HCT116 (cell line): ENCODE data around the gene KRT38. TPM values are rescaled to one million over a fixed set of nuclear protein-coding genes. Genes with fewer than 3 reads are reported as not detected.

Experiments used
- ATAC-seq: fragments of 200-7000 bp; cut with Tn5 transposase; 2 replicates; pipeline ENCODE4 v1.9.1; 2020; ENCODE audit warnings: mild to moderate bottlenecking, moderate library complexity
- BruUV-seq: library from RNA; stranded (reverse); fragments of 400-500 nt; replicated peaks from 2 replicates; lab custom pipeline; 2021; lab: Mats Ljungman, UMichigan
- CTCF ChIA-PET: fragments of 300-600 bp; sonication (Branson Sonifier 250); formaldehyde crosslinking; loops from one replicate; lab custom pipeline; 2021; ENCODE audit warnings: antibody characterized with exemption; lab: Charles Lee
- POLR2A ChIA-PET: fragments of 300-600, 350-600 bp; sonication (Branson Sonifier 250); formaldehyde crosslinking; loops from one replicate; lab custom pipeline; 2021; ENCODE audit warnings: antibody characterized with exemption; lab: Charles Lee
- RAD21 ChIA-PET, 2 experiments: fragments of 300-600 bp; sonication (Branson Sonifier 250); formaldehyde crosslinking; loops; one replicate each; lab custom pipeline; 2023; ENCODE audit warnings: low total read pairs in 2 of 2; ENCODE audit not compliant: uncharacterized antibody in 2 of 2, unreplicated experiment in 2 of 2, low non-redundant PET in 1 of 2; lab: Charles Lee
- DNase-seq: peaks from one replicate; pipeline ENCODE4 v3.0.0-alpha.2; 2010; ENCODE audit warnings: low read depth, low spot score
- H2AFZ ChIP-seq: fragments of 200-600 bp; shearing (Covaris generic), sonication (generic); 2 replicates; pipeline ENCODE4 v1.6.1; 2017; ENCODE audit warnings: low read depth, mixed run types, mixed read lengths, antibody characterized with exemption, low read length; ENCODE audit not compliant: poor library complexity, severe bottlenecking
- H3K27ac ChIP-seq: 2 replicates; pipeline ENCODE4 v1.5.1; 2012; ENCODE audit warnings: low read depth, low read length
- H3K27me3 ChIP-seq: fragments of 200-600 bp; sonication (generic); 2 replicates; pipeline ENCODE4 v1.6.1; 2016; ENCODE audit warnings: mixed run types, low read length, mixed read lengths; ENCODE audit not compliant: insufficient read depth
- H3K36me3 ChIP-seq, 2 experiments: fragments of 200-500 bp in 1 of 2; fragments of 200-600 bp in 1 of 2; sonication (Bioruptor generic) in 1 of 2; sonication (generic) in 1 of 2; 2 replicates each; pipeline versions ENCODE4 v1.5.1 to v1.6.1; 2014 to 2016; ENCODE audit warnings: low read length in 2 of 2, inconsistent platforms in 1 of 2, mixed read lengths in 1 of 2, mixed run types in 1 of 2; ENCODE audit not compliant: insufficient read depth in 2 of 2, control insufficient read depth in 1 of 2
- H3K4me1 ChIP-seq, 2 experiments: fragments of 200-600 bp in 1 of 2; sonication (generic) in 1 of 2; 2 replicates each; pipeline versions ENCODE4 v1.5.1 to v1.6.1; 2012 to 2017; ENCODE audit warnings: low read length in 2 of 2, inconsistent platforms in 1 of 2, mild to moderate bottlenecking in 1 of 2, mixed read lengths in 1 of 2, mixed run types in 1 of 2, moderate library complexity in 1 of 2; ENCODE audit not compliant: insufficient read depth in 2 of 2, control insufficient read depth in 1 of 2
- H3K4me2 ChIP-seq: fragments of 200-600 bp; sonication (generic); 2 replicates; pipeline ENCODE4 v1.6.1; 2017; ENCODE audit warnings: mixed run types, low read length, mixed read lengths
- H3K4me3 ChIP-seq, 2 experiments: fragments of 200-600 bp in 1 of 2; sonication (generic) in 1 of 2; replicated peaks in 1 of 2; 2 replicates each; pipeline ENCODE4 v1.5.1; 2011 to 2016; ENCODE audit warnings: low read length in 2 of 2, control low read depth in 1 of 2, low read depth in 1 of 2, mild to moderate bottlenecking in 1 of 2, mixed read lengths in 1 of 2, mixed run types in 1 of 2
- H3K79me2 ChIP-seq: fragments of 200-600 bp; sonication (generic); 2 replicates; pipeline ENCODE4 v1.6.1; 2017; ENCODE audit warnings: mild to moderate bottlenecking, mixed run types, low read length, moderate library complexity, mixed read lengths; ENCODE audit not compliant: insufficient read depth
- H3K9ac ChIP-seq: fragments of 200-600 bp; sonication (generic); 2 replicates; pipeline ENCODE4 v1.6.1; 2016; ENCODE audit warnings: low read length, mixed read lengths
- H3K9me2 ChIP-seq: fragments of 200-600 bp; sonication (generic), shearing (Covaris generic); 2 replicates; pipeline ENCODE4 v1.6.1; 2017; ENCODE audit warnings: mixed run types, mild to moderate bottlenecking, moderate library complexity; ENCODE audit not compliant: insufficient read depth
- H3K9me3 ChIP-seq, 2 experiments: fragments of 200-500 bp in 1 of 2; fragments of 200-600 bp in 1 of 2; sonication (Bioruptor generic) in 1 of 2; sonication (generic) in 1 of 2; 2 replicates each; pipeline ENCODE4 v1.6.1; 2014 to 2017; ENCODE audit warnings: low read length in 2 of 2, mixed read lengths in 2 of 2, inconsistent platforms in 1 of 2, low read depth in 1 of 2, mild to moderate bottlenecking in 1 of 2, mixed run types in 1 of 2, moderate library complexity in 1 of 2; ENCODE audit not compliant: control insufficient read depth in 1 of 2, insufficient read depth in 1 of 2
- H4K20me1 ChIP-seq: fragments of 200-600 bp; sonication (generic), shearing (Covaris generic); 2 replicates; pipeline ENCODE4 v1.6.1; 2017; ENCODE audit warnings: mixed run types, mild to moderate bottlenecking, moderate library complexity; ENCODE audit not compliant: insufficient read depth
- EGR1 ChIP-seq: IDR thresholded peaks from 2 replicates; pipeline ENCODE4 v1.6.1; 2012; ENCODE audit warnings: low read depth
- ELF1 ChIP-seq: IDR thresholded peaks from 2 replicates; pipeline ENCODE4 v1.6.1; 2012; ENCODE audit warnings: low read depth, borderline replicate concordance
- EZH2 ChIP-seq: fragments of 200-600 bp; sonication (generic); IDR thresholded peaks from 2 replicates; pipeline ENCODE4 v1.6.1; 2017; ENCODE audit warnings: antibody characterized with exemption, mixed run types
- EZH2phosphoT487 ChIP-seq: fragments of 200-600 bp; IDR thresholded peaks from 2 replicates; pipeline ENCODE4 v1.6.1; 2018; ENCODE audit warnings: antibody characterized with exemption, borderline replicate concordance
- JUND ChIP-seq: IDR thresholded peaks from 2 replicates; pipeline ENCODE4 v1.6.1; 2012
- MAX ChIP-seq: IDR thresholded peaks from 2 replicates; pipeline ENCODE4 v1.6.1; 2012
- POLR2A ChIP-seq: IDR thresholded peaks from 2 replicates; pipeline ENCODE4 v1.7.0; 2011; ENCODE audit warnings: borderline replicate concordance; ENCODE audit not compliant: insufficient read depth, insufficient read length; ENCODE audit errors: extremely low read depth
- RAD21 ChIP-seq: IDR thresholded peaks from 2 replicates; pipeline ENCODE4 v1.6.1; 2012; ENCODE audit warnings: low read depth, mild to moderate bottlenecking
- SP1 ChIP-seq: IDR thresholded peaks from 2 replicates; pipeline ENCODE4 v1.6.1; 2012; ENCODE audit warnings: low read depth
- SRF ChIP-seq: IDR thresholded peaks from 2 replicates; pipeline ENCODE4 v1.6.1; 2012; ENCODE audit warnings: low read depth
- YY1 ChIP-seq: IDR thresholded peaks from 2 replicates; pipeline ENCODE4 v1.6.1; 2011; ENCODE audit warnings: low read length, low read depth, moderate library complexity, mild to moderate bottlenecking; ENCODE audit not compliant: insufficient replicate concordance; ENCODE audit errors: extremely low read depth
- ZBTB33 ChIP-seq: IDR thresholded peaks from 2 replicates; pipeline ENCODE4 v1.6.1; 2011; ENCODE audit warnings: mild to moderate bottlenecking, low read length, moderate library complexity; ENCODE audit not compliant: insufficient replicate concordance; ENCODE audit errors: extremely low read depth
- ZNF274 ChIP-seq: fragments of 200-500 bp; sonication (Bioruptor generic); IDR thresholded peaks from 2 replicates; pipeline ENCODE4 v1.6.1; 2014; ENCODE audit warnings: mild to moderate bottlenecking, low read depth, low read length, inconsistent platforms
- intact Hi-C: fragments of 100-400 bp; cut with micrococcal nuclease; formaldehyde crosslinking; loops from 2 replicates; pipeline ENCODE4 v1.10.0; 2022
- total RNA-seq: library from RNA; stranded (reverse); gene quantifications from one replicate; pipeline ENCODE4 v1.2.1, GENCODE V29; 2021; ENCODE audit not compliant: unreplicated experiment
- TF ChIP-seq, protein P1 (sequence below), 3 experiments: fragments of 200-600 bp in 1 of 3; sonication (generic) in 1 of 3; IDR thresholded peaks in 2 of 3; conservative IDR thresholded peaks in 1 of 3; 2 replicates each; pipeline ENCODE4 v1.5.1; 2012 to 2017; ENCODE audit warnings: low read depth in 2 of 3, low read length in 2 of 3, antibody characterized with exemption in 1 of 3, borderline replicate concordance in 1 of 3, control low read depth in 1 of 3, mild to moderate bottlenecking in 1 of 3, mixed read lengths in 1 of 3, mixed run types in 1 of 3, moderate library complexity in 1 of 3; ENCODE audit not compliant: insufficient read depth in 1 of 3
- TF ChIP-seq, protein P2 (sequence below): IDR thresholded peaks from 2 replicates; pipeline ENCODE4 v1.6.1; 2012

Gene KRT38
- total RNA-seq, 1 experiment from 2014 or later = not detected

GRCh38 chr17:41486809-41487530 lies 46.2 kb upstream of the KRT38 start:
- Histone ChIP-seq H3K4me3 (no peak overlapping the region), H3K4me2 (no peak overlapping the region), H3K27me3 (no peaks in the 10 kb centered on the region), H3K9me3 (no peaks in the 10 kb centered on the region), H3K27ac (no peak overlapping the region), H3K79me2 (no peaks in the 10 kb centered on the region), H3K36me3 (no peaks in the 10 kb centered on the region), H3K9ac (no peak overlapping the region), H3K4me1 (peaks cover 0 to 4% of the 10 kb centered on the region in 2 experiments; a peak in 2 of 4 replicates), H3K9me2 (no peaks in the 10 kb centered on the region), H4K20me1 (no peaks in the 10 kb centered on the region), H2AFZ (no peak overlapping the region)
- ATAC-seq (peak; percentile 73), DNase-seq (no peak)
- RAD21 ChIA-PET = interaction anchor here in 1 of 2 experiments (0.6 kb wide), 1 partner anchor 580 kb away, joined by 4 read pairs; no protein-coding TSS in a partner anchor
- CTCF ChIA-PET = interaction anchor here (0.9 to 1.3 kb wide), 2 partner anchors 62 to 176 kb away, joined by 4 to 8 read pairs; no protein-coding TSS in a partner anchor
- BruUV-seq = no TSS peak
- TF ChIP-seq RAD21 (0 out of 2 replicates have a peak, but pooled peaks have one; percentile 9), JUND (no peak)
- TF ChIP-seq, protein P1, sequence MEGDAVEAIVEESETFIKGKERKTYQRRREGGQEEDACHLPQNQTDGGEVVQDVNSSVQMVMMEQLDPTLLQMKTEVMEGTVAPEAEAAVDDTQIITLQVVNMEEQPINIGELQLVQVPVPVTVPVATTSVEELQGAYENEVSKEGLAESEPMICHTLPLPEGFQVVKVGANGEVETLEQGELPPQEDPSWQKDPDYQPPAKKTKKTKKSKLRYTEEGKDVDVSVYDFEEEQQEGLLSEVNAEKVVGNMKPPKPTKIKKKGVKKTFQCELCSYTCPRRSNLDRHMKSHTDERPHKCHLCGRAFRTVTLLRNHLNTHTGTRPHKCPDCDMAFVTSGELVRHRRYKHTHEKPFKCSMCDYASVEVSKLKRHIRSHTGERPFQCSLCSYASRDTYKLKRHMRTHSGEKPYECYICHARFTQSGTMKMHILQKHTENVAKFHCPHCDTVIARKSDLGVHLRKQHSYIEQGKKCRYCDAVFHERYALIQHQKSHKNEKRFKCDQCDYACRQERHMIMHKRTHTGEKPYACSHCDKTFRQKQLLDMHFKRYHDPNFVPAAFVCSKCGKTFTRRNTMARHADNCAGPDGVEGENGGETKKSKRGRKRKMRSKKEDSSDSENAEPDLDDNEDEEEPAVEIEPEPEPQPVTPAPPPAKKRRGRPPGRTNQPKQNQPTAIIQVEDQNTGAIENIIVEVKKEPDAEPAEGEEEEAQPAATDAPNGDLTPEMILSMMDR (IDR thresholded peaks at IDR 0.05 in 2 of 3, conservative IDR thresholded peaks at IDR 0.05 in 1 of 3; ENCODE audit: borderline replicate concordance in 1 of 3, insufficient read depth in 1 of 3, low read depth in 2 of 3, low read length in 2 of 3) = peak in 2 of 3 experiments; percentile 46 to 57; a peak in 4 of 6 replicates
- POLR2A ChIA-PET = no interaction called here
- intact Hi-C loops = no loop called here

- ChIA-PET POLR2A (no interaction called here), RAD21 (no interaction called here), CTCF (interaction anchor here (0.9 to 1.3 kb wide), 2 partner anchors 62 to 177 kb away, joined by 4 to 8 read pairs; no protein-coding TSS in a partner anchor)
- no peak for DNase-seq
- intact Hi-C loops = no loop called here
- H3K4me3 ChIP-seq = no peak overlapping the region
- H3K9me2 ChIP-seq = no peaks in the 10 kb centered on the region
- no peak overlapping the region for H3K4me2 ChIP-seq
- no peak overlapping the region for H2AFZ ChIP-seq
- no TSS peak for BruUV-seq
- no peaks in the 10 kb centered on the region for H3K79me2 ChIP-seq
- ATAC-seq = no peak
- no peak overlapping the region for H3K27ac ChIP-seq
- H3K27me3 ChIP-seq = no peaks in the 10 kb centered on the region
- H4K20me1 ChIP-seq = no peaks in the 10 kb centered on the region
- no peaks in the 10 kb centered on the region for H3K36me3 ChIP-seq
- H3K9me3 ChIP-seq = no peaks in the 10 kb centered on the region
- no peak overlapping the region for H3K9ac ChIP-seq
- H3K4me1 ChIP-seq = peaks cover 0 to 4% of the 10 kb centered on the region in 2 experiments; a peak in 2 of 4 replicates
- no peak for TF ChIP-seq EZH2
- no peak for TF ChIP-seq MAX
- no peak for TF ChIP-seq POLR2A
- TF ChIP-seq YY1 = no peak
- no peak for TF ChIP-seq ZBTB33
- TF ChIP-seq SRF = no peak
- TF ChIP-seq SP1 = no peak
- TF ChIP-seq ZNF274 = no peak
- TF ChIP-seq ELF1 = no peak
- TF ChIP-seq EZH2phosphoT487 = no peak
- TF ChIP-seq, protein P2, sequence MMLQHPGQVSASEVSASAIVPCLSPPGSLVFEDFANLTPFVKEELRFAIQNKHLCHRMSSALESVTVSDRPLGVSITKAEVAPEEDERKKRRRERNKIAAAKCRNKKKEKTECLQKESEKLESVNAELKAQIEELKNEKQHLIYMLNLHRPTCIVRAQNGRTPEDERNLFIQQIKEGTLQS = no peak
- no peak for TF ChIP-seq EGR1
Measured at GRCh38 chr17:41486316-41486715, 45.5 kb upstream of the KRT38 start.
